Naive thymus-derived CD4-positive, alpha-beta T cell (primary cell): ENCODE results near the gene CTXN1. TPM values are rescaled to one million over a fixed set of nuclear protein-coding genes. Genes with fewer than 3 reads are reported as not detected.

ENCODE experiments used
- ATAC-seq: fragments of 150-1000 bp; cut with Tn5 transposase; 2 replicates; pipeline ENCODE4 v1.10.0; 2021; ENCODE audit warnings: mild to moderate bottlenecking, moderate library complexity
- CTCF ChIA-PET: fragments of 350-600 bp; sonication (Branson Sonifier 250); formaldehyde crosslinking; loops from one replicate; lab custom pipeline; 2021; ENCODE audit warnings: antibody characterized with exemption; lab: Charles Lee
- POLR2A ChIA-PET: fragments of 350-600 bp; sonication (Branson Sonifier 250); formaldehyde crosslinking; loops from one replicate; lab custom pipeline; 2021; ENCODE audit warnings: antibody characterized with exemption, inconsistent platforms; lab: Charles Lee
- DNase-seq, 9 donors: peaks; one replicate each; pipeline versions ENCODE4 v3.0.0 to v3.0.0-alpha.2; 2020 to 2022; ENCODE audit warnings: mixed read lengths in 1 of 9
- H3K27ac ChIP-seq: one replicate; pipeline ENCODE4 v1.7.0; 2013; ENCODE audit warnings: mild to moderate bottlenecking, low read depth, low read length, moderate library complexity
- H3K27me3 ChIP-seq, 2 donors: one replicate each; pipeline ENCODE4 v1.7.0; 2013; ENCODE audit warnings: low read length in 2 of 2, mild to moderate bottlenecking in 2 of 2, moderate library complexity in 2 of 2; ENCODE audit not compliant: control insufficient read depth in 2 of 2, insufficient read depth in 2 of 2
- H3K36me3 ChIP-seq, 3 experiments: 1 replicate in 2 of 3; 2 replicates in 1 of 3; pipeline ENCODE4 v1.7.0; 2013; ENCODE audit warnings: low read length in 3 of 3, mild to moderate bottlenecking in 3 of 3, moderate library complexity in 1 of 3; ENCODE audit not compliant: insufficient read depth in 3 of 3, control insufficient read depth in 2 of 3
- H3K4me1 ChIP-seq, 2 donors: one replicate each; pipeline ENCODE4 v1.7.0; 2013; ENCODE audit warnings: low read length in 2 of 2, mild to moderate bottlenecking in 2 of 2, moderate library complexity in 1 of 2; ENCODE audit not compliant: control insufficient read depth in 2 of 2, insufficient read depth in 2 of 2
- H3K4me3 ChIP-seq: 2 replicates; pipeline ENCODE4 v1.7.0; 2013; ENCODE audit warnings: mild to moderate bottlenecking, low read length
- H3K9me3 ChIP-seq, 3 experiments: 1 replicate in 2 of 3; 2 replicates in 1 of 3; pipeline ENCODE4 v1.7.0; 2013; ENCODE audit warnings: low read length in 3 of 3; ENCODE audit not compliant: control insufficient read depth in 2 of 3
- H3K27ac Mint-ChIP-seq, 9 donors: one replicate each; pipeline ENCODE4 v1.8.0; 2020 to 2022; ENCODE audit warnings: mixed read lengths in 9 of 9, mild to moderate bottlenecking in 8 of 9, moderate library complexity in 5 of 9, inconsistent platforms in 2 of 9
- H3K27me3 Mint-ChIP-seq, 5 donors: one replicate each; pipeline ENCODE4 v1.8.0; 2021 to 2022; ENCODE audit warnings: mixed read lengths in 5 of 5, mild to moderate bottlenecking in 1 of 5
- H3K36me3 Mint-ChIP-seq, 5 donors: one replicate each; pipeline ENCODE4 v1.8.0; 2020 to 2022; ENCODE audit warnings: mixed read lengths in 5 of 5, mild to moderate bottlenecking in 3 of 5, inconsistent platforms in 1 of 5
- H3K4me1 Mint-ChIP-seq, 7 donors: one replicate each; pipeline ENCODE4 v1.8.0; 2020 to 2022; ENCODE audit warnings: mixed read lengths in 7 of 7, mild to moderate bottlenecking in 3 of 7, inconsistent platforms in 1 of 7
- H3K4me3 Mint-ChIP-seq, 10 donors: one replicate each; pipeline ENCODE4 v1.8.0; 2020 to 2022; ENCODE audit warnings: mild to moderate bottlenecking in 10 of 10, mixed read lengths in 10 of 10, moderate library complexity in 6 of 10, inconsistent platforms in 2 of 10
- H3K9me3 Mint-ChIP-seq, 11 donors: one replicate each; pipeline ENCODE4 v1.8.0; 2020 to 2022; ENCODE audit warnings: mixed read lengths in 11 of 11, mild to moderate bottlenecking in 4 of 11, inconsistent platforms in 1 of 11, moderate library complexity in 1 of 11
- intact Hi-C, 2 donors: fragments of 100-400 bp; cut with micrococcal nuclease; formaldehyde crosslinking; loops; one replicate each; pipeline ENCODE4 v1.15.1; 2023
- polyA plus RNA-seq, 2 donors: library from polyadenylated mRNA; unstranded; fragments of 300-500 nt; fragmentation: Illumina TruSeq; gene quantifications; one replicate each; pipeline ENCODE4 v1.2.3, GENCODE V29; 2021
- total RNA-seq, 6 experiments: library from RNA in 5 of 6; stranded (reverse) in 5 of 6; gene quantifications; 1 replicate in 5 of 6; 2 replicates in 1 of 6; pipeline ENCODE4 v1.2.3 and lab custom pipeline; 2021 to 2026

Gene CTXN1
- total and polyA plus RNA-seq, 7 experiments from 2014 or later, result 0.32 TPM; not detected in 6

DNA sequence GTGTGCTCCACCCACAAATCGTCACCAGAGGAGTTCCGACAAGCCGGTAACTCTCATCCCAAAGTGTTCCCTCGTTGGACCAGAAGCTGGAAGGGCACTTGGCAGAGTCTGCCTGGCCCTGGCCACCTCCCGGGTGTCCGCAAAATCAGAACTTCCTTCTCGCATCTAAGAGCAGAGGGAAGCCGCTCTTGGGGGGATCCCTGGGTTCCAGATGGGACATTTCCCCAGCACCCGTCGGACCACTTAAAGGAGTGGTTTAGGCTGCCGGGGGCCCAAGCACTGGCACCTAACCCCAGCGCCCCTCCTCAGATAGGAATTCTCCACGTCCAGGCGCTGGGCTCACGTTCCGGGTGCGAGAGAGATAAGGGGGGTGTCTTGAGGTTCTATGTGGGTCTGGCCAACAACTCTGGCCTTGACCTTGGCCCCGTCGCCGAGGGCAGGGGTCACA lies 23.1 kb downstream of the CTXN1 start:
- peak overlapping the region; percentile 87 to 95 (median 92) for H3K4me3 Mint-ChIP-seq
- peaks cover 0 to 12% (median 3%) of the 10 kb centered on the region in 5 donors for H3K36me3 Mint-ChIP-seq
- intact Hi-C loops, result loop anchor here (1.0 kb wide), 10 partner anchors 13 to 369 kb away; partner anchors contain the start of genes PET100 (in 2 of the 2), SNAPC2 (in 2 of the 2), TIMM44 (in 2 of the 2) and XAB2 (in 2 of the 2)
- H3K27ac ChIP-seq, result peak overlapping the region; percentile 70
- ATAC-seq, result no peak
- H3K27ac Mint-ChIP-seq, result peak overlapping the region in 8 of 9 donors; percentile 91 to 98 (median 96)
- peaks cover 12 to 37% (median 27%) of the 10 kb centered on the region in 7 donors for H3K4me1 Mint-ChIP-seq
- ChIA-PET POLR2A (interaction anchor here (0.8 to 1.6 kb wide), 9 partner anchors 9 to 611 kb away, joined by 3 to 35 read pairs (median 3); partner anchors contain the start of genes SNAPC2 and ZNF414), CTCF (interaction anchor here (0.7 to 1.3 kb wide), 5 partner anchors 15 to 72 kb away, joined by 3 to 10 read pairs (median 6); partner anchors contain the start of gene SNAPC2)
- H3K36me3 ChIP-seq, result peaks cover 0 to 17% (median 4%) of the 10 kb centered on the region in 3 experiments
- peak overlapping the region; percentile 78 for H3K4me3 ChIP-seq
- peaks cover 20 to 24% of the 10 kb centered on the region in 2 donors for H3K4me1 ChIP-seq
- H3K9me3 ChIP-seq, result no peaks in the 10 kb centered on the region
- H3K27me3 ChIP-seq, result no peaks in the 10 kb centered on the region
- peaks cover 0 to 8% (median 0%) of the 10 kb centered on the region in 11 donors for H3K9me3 Mint-ChIP-seq
- no peak for DNase-seq
- H3K27me3 Mint-ChIP-seq, result peaks cover 0 to 3% (median 0%) of the 10 kb centered on the region in 5 donors

DNA sequence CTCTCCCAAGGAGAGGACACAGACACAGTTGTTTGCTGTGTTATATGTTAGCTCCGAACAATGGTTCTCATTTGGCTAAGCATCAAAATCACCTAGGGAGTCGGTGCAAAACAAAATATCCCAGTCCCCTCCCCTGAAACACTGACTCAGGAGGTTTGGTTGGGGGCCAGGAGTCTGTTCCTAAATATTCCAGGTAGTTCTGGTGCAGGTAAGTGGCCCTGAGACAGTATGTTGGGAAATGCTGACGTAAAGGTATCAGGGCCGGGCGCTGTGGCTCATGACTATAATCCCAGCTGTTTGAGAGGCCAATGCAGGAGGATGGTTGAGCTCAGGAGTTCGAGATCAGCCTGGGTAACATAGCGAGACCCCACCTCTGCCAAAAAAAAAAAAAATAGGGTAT lies 24.6 kb downstream of the CTXN1 start:
- H3K4me3 Mint-ChIP-seq, result peak overlapping the region in 2 of 10 donors; percentile 21 to 51
- Histone ChIP-seq H3K4me3 (no peak overlapping the region), H3K27me3 (no peaks in the 10 kb centered on the region), H3K9me3 (no peaks in the 10 kb centered on the region), H3K36me3 (peaks cover 0 to 12% (median 0%) of the 10 kb centered on the region in 3 experiments), H3K27ac (no peak overlapping the region), H3K4me1 (peaks cover 20 to 24% of the 10 kb centered on the region in 2 donors)
- peaks cover 0 to 8% (median 0%) of the 10 kb centered on the region in 11 donors for H3K9me3 Mint-ChIP-seq
- peaks cover 0 to 12% (median 3%) of the 10 kb centered on the region in 5 donors for H3K36me3 Mint-ChIP-seq
- H3K27me3 Mint-ChIP-seq, result peaks cover 0 to 3% (median 0%) of the 10 kb centered on the region in 5 donors
- ChIA-PET POLR2A (no interaction called here), CTCF (interaction anchor here (1.3 to 1.4 kb wide), 2 partner anchors 21 to 32 kb away, joined by 5 to 7 read pairs; no protein-coding TSS in a partner anchor)
- peaks cover 12 to 30% (median 23%) of the 10 kb centered on the region in 7 donors for H3K4me1 Mint-ChIP-seq
- intact Hi-C loops, result no loop called here
- no peak overlapping the region for H3K27ac Mint-ChIP-seq
- DNase-seq (no peak), ATAC-seq (no peak)

DNA sequence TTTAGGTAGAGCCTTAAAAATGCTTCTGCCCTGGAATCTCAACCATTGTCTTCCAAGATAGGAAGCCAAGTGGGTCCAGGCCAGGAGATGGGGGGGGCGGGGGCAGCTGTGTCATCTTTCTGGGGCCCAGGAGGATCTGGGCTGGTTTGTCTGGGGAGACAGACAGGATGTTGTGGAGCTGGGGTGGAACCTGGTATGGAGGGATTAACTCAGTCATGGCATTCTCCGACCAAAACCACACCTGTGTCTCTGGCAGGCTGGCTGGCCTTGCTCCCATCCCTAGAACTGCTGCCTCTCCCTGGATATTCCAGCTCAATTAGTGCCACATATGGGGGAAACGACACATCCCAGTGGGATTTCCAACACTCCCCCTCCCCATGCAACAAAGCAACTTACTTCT lies 25.0 kb downstream of the CTXN1 start:
- no peak for DNase-seq
- intact Hi-C loops, result no loop called here
- peaks cover 0 to 8% (median 0%) of the 10 kb centered on the region in 11 donors for H3K9me3 Mint-ChIP-seq
- no peak overlapping the region for H3K27ac Mint-ChIP-seq
- ChIA-PET POLR2A (no interaction called here), CTCF (interaction anchor here (0.6 to 1.4 kb wide), 4 partner anchors 19 to 32 kb away, joined by 3 to 9 read pairs (median 6); partner anchors contain the start of gene SNAPC2)
- H3K4me1 Mint-ChIP-seq, result peaks cover 12 to 27% (median 21%) of the 10 kb centered on the region in 7 donors
- Histone ChIP-seq H3K4me1 (peaks cover 20 to 23% of the 10 kb centered on the region in 2 donors), H3K4me3 (no peak overlapping the region), H3K27ac (no peak overlapping the region), H3K36me3 (peaks cover 0 to 8% (median 0%) of the 10 kb centered on the region in 3 experiments), H3K27me3 (no peaks in the 10 kb centered on the region), H3K9me3 (no peaks in the 10 kb centered on the region)
- H3K36me3 Mint-ChIP-seq, result peaks cover 0 to 12% (median 3%) of the 10 kb centered on the region in 5 donors
- H3K27me3 Mint-ChIP-seq, result peaks cover 0 to 3% (median 0%) of the 10 kb centered on the region in 5 donors
- no peak for ATAC-seq
- H3K4me3 Mint-ChIP-seq, result no peak overlapping the region

DNA sequence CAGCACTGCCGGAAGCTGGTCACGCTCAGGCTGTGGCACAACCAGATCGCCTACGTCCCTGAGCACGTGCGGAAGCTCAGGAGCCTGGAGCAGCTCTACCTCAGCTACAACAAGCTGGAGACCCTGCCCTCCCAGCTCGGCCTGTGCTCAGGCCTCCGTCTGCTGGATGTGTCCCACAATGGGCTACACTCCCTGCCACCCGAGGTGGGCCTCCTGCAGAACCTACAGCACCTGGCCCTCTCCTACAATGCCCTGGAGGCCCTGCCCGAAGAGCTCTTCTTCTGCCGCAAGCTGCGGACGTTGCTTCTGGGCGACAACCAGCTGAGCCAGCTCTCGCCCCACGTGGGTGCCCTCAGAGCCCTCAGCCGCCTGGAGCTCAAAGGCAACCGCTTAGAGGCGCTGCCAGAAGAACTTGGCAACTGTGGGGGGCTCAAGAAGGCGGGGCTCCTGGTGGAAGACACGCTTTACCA lies 25.5 kb downstream of the CTXN1 start:
- Mint-ChIP-seq H3K27me3 (peaks cover 0 to 3% (median 0%) of the 10 kb centered on the region in 5 donors), H3K4me3 (no peak overlapping the region), H3K27ac (no peak overlapping the region), H3K36me3 (peaks cover 0 to 12% (median under 1%) of the 10 kb centered on the region in 5 donors), H3K9me3 (peaks cover 0 to 8% (median 0%) of the 10 kb centered on the region in 11 donors), H3K4me1 (peaks cover 8 to 24% (median 16%) of the 10 kb centered on the region in 7 donors)
- ATAC-seq, result no peak
- H3K4me3 ChIP-seq, result no peak overlapping the region
- no peaks in the 10 kb centered on the region for H3K27me3 ChIP-seq
- intact Hi-C loops, result no loop called here
- CTCF ChIA-PET, result interaction anchor here (0.6 to 1.4 kb wide), 6 partner anchors 20 to 788 kb away, joined by 3 to 9 read pairs (median 3); partner anchors contain the start of gene SNAPC2
- H3K27ac ChIP-seq, result no peak overlapping the region
- DNase-seq, result no peak
- peaks cover 18 to 20% of the 10 kb centered on the region in 2 donors for H3K4me1 ChIP-seq
- peaks cover 0 to 3% (median 0%) of the 10 kb centered on the region in 3 experiments for H3K36me3 ChIP-seq
- POLR2A ChIA-PET, result no interaction called here
- no peaks in the 10 kb centered on the region for H3K9me3 ChIP-seq

DNA sequence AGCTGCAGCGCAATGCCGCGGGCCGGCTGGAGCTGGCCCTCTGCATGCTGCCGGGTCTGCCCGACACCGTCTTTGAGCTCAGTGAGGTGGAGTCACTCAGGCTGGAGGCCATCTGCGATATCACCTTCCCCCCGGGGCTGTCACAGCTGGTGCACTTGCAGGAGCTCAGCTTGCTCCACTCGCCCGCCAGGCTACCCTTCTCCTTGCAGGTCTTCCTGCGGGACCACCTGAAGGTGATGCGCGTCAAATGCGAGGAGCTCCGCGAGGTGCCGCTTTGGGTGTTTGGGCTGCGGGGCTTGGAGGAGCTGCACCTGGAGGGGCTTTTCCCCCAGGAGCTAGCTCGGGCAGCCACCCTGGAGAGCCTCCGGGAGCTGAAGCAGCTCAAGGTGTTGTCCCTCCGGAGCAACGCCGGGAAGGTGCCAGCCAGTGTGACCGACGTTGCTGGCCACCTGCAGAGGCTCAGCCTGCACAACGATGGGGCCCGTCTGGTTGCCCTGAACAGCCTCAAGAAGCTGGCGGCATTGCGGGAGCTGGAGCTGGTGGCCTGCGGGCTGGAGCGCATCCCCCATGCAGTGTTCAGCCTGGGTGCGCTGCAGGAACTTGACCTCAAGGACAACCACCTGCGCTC lies 26.1 kb downstream of the CTXN1 start:
- peaks cover 0 to 8% (median 0%) of the 10 kb centered on the region in 5 donors for H3K36me3 Mint-ChIP-seq
- peaks cover 3 to 20% (median 11%) of the 10 kb centered on the region in 7 donors for H3K4me1 Mint-ChIP-seq
- CTCF ChIA-PET, result interaction anchor here (0.6 to 1.4 kb wide), 5 partner anchors 20 to 787 kb away, joined by 3 to 9 read pairs (median 3); partner anchors contain the start of gene SNAPC2
- no peak for DNase-seq
- Histone ChIP-seq H3K4me1 (peaks cover 13 to 15% of the 10 kb centered on the region in 2 donors), H3K4me3 (no peak overlapping the region), H3K36me3 (no peaks in the 10 kb centered on the region), H3K27ac (no peak overlapping the region), H3K9me3 (no peaks in the 10 kb centered on the region), H3K27me3 (no peaks in the 10 kb centered on the region)
- H3K27ac Mint-ChIP-seq, result no peak overlapping the region
- no peak overlapping the region for H3K4me3 Mint-ChIP-seq
- H3K27me3 Mint-ChIP-seq, result peaks cover 0 to 3% (median 0%) of the 10 kb centered on the region in 5 donors
- H3K9me3 Mint-ChIP-seq, result peaks cover 0 to 8% (median 0%) of the 10 kb centered on the region in 11 donors
- ATAC-seq, result no peak
- POLR2A ChIA-PET, result interaction anchor here (0.6 kb wide), 1 partner anchor 69 kb away, joined by 3 read pairs; no protein-coding TSS in a partner anchor
- intact Hi-C loops, result no loop called here

DNA sequence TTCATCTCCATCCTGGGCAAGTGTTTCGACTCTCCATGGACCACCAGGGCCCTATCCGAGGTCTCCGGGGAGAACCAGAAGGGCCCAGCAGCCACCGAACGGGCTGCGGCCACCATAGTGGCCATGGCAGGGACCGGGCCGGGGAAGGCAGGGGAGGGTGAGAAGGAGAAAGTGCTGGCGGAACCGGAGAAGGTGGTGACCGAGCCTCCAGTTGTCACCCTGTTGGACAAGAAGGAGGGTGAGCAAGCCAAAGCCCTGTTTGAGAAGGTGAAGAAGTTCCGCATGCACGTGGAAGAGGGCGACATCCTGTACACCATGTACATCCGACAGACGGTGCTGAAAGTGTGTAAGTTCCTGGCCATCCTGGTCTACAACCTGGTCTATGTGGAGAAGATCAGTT lies 27.0 kb downstream of the CTXN1 start:
- peaks cover 0 to 9% (median 3%) of the 10 kb centered on the region in 5 donors for H3K27me3 Mint-ChIP-seq
- DNase-seq (no peak), ATAC-seq (no peak)
- peak overlapping the region in 1 of 9 donors; percentile 77 for H3K27ac Mint-ChIP-seq
- H3K36me3 ChIP-seq, result no peaks in the 10 kb centered on the region
- H3K9me3 Mint-ChIP-seq, result peaks cover 0 to 8% (median 0%) of the 10 kb centered on the region in 11 donors
- no peak overlapping the region for H3K4me3 ChIP-seq
- peaks cover 6 to 8% of the 10 kb centered on the region in 2 donors for H3K4me1 ChIP-seq
- ChIA-PET CTCF (no interaction called here), POLR2A (no interaction called here)
- no peak overlapping the region for H3K27ac ChIP-seq
- no peak overlapping the region for H3K4me3 Mint-ChIP-seq
- no peaks in the 10 kb centered on the region for H3K27me3 ChIP-seq
- H3K9me3 ChIP-seq, result no peaks in the 10 kb centered on the region
- intact Hi-C loops, result no loop called here
- H3K4me1 Mint-ChIP-seq, result peaks cover 0 to 14% (median 8%) of the 10 kb centered on the region in 7 donors
- H3K36me3 Mint-ChIP-seq, result peaks cover 0 to 4% (median 0%) of the 10 kb centered on the region in 5 donors
